ENCODE results near the gene ILRUN. TPM values are rescaled to one million over a fixed set of nuclear protein-coding genes. Genes with fewer than 3 reads are reported as not detected.

ILRUN gene
- total RNA-seq, 1 donor from 2014 or later: 69.6 TPM

- H3K27ac ChIP-seq: no peak overlapping the region
- H3K9me3 ChIP-seq: no peaks in the 10 kb centered on the region
- peaks cover 3 to 30% of the 10 kb centered on the region in 2 donors for H3K4me1 ChIP-seq
- no peak for TF ChIP-seq CTCF (IDR thresholded peaks at IDR 0.05)
- H3K4me3 ChIP-seq: no peak overlapping the region
- H3K27me3 ChIP-seq: no peaks in the 10 kb centered on the region
- DNase-seq (ENCODE audit: low spot score in 2 of 2): no peak
- intact Hi-C loops (cut with DNase I): no loop called here
- H3K36me3 ChIP-seq: no peaks in the 10 kb centered on the region
Measured at GRCh38 chr6:34667481-34668238, 28.9 kb downstream of the ILRUN start.

GRCh38 chr6:34665019-34665418, 31.5 kb downstream of the ILRUN start:
- no peaks in the 10 kb centered on the region for H3K36me3 ChIP-seq
- no peak overlapping the region for H3K4me3 ChIP-seq
- no peak for TF ChIP-seq CTCF (IDR thresholded peaks at IDR 0.05)
- no peaks in the 10 kb centered on the region for H3K9me3 ChIP-seq
- no peaks in the 10 kb centered on the region for H3K27me3 ChIP-seq
- H3K4me1 ChIP-seq: peaks cover 3 to 29% of the 10 kb centered on the region in 2 donors
- intact Hi-C loops (cut with DNase I): no loop called here
- H3K27ac ChIP-seq: peak overlapping the region; percentile 52 to 53
- DNase-seq (ENCODE audit: low spot score in 2 of 2): no peak

GRCh38 chr6:34664256-34664971, 32.2 kb downstream of the ILRUN start:
- H3K4me1 ChIP-seq: peaks cover 3 to 29% of the 10 kb centered on the region in 2 donors
- intact Hi-C loops (cut with DNase I): no loop called here
- H3K36me3 ChIP-seq: no peaks in the 10 kb centered on the region
- TF ChIP-seq CTCF (IDR thresholded peaks at IDR 0.05): no peak
- H3K27ac ChIP-seq: peak overlapping the region; percentile 52 to 53
- H3K9me3 ChIP-seq: no peaks in the 10 kb centered on the region
- peak overlapping the region in 1 of 2 donors; percentile 9 for H3K4me3 ChIP-seq
- no peak for DNase-seq (ENCODE audit: low spot score in 2 of 2)
- H3K27me3 ChIP-seq: no peaks in the 10 kb centered on the region

GRCh38 chr6:34663831-34664255, 32.7 kb downstream of the ILRUN start:
- Histone ChIP-seq H3K27me3 (no peaks in the 10 kb centered on the region), H3K27ac (peak overlapping the region; percentile 52 to 53), H3K36me3 (no peaks in the 10 kb centered on the region), H3K4me3 (peak overlapping the region in 1 of 2 donors; percentile 9), H3K4me1 (peaks cover 3 to 32% of the 10 kb centered on the region in 2 donors), H3K9me3 (no peaks in the 10 kb centered on the region)
- intact Hi-C loops (cut with DNase I): no loop called here
- TF ChIP-seq CTCF (IDR thresholded peaks at IDR 0.05): no peak
- DNase-seq (ENCODE audit: low spot score in 2 of 2): no peak

- no peaks in the 10 kb centered on the region for H3K36me3 ChIP-seq
- peak overlapping the region in 1 of 2 donors; percentile 52 for H3K27ac ChIP-seq
- intact Hi-C loops (cut with DNase I): no loop called here
Measured at GRCh38 chr6:34663371-34663770, 33.2 kb downstream of the ILRUN start.

More at GRCh38 chr6:34663371-34663770, 33.2 kb downstream of the ILRUN start:
- no peaks in the 10 kb centered on the region for H3K27me3 ChIP-seq
- peaks cover 3 to 35% of the 10 kb centered on the region in 2 donors for H3K4me1 ChIP-seq
- no peaks in the 10 kb centered on the region for H3K9me3 ChIP-seq
- no peak for DNase-seq (ENCODE audit: low spot score in 2 of 2)
- no peak overlapping the region for H3K4me3 ChIP-seq
- TF ChIP-seq CTCF (IDR thresholded peaks at IDR 0.05): no peak

Measured in ascending aorta (tissue), 2 donors.